GM21526 (cell line): ENCODE measurements around the gene FSTL4.

Source experiments
- ATAC-seq: cut with Tn5 transposase; IDR thresholded peaks from one replicate; pipeline ENCODE4 v1.9.1; 2021; ENCODE audit warnings: moderate library complexity; ENCODE audit not compliant: unreplicated experiment, low FRiP score

Gene FSTL4

GRCh38 chr5:133372293-133372937 lies 239.9 kb downstream of the FSTL4 start:
- ATAC-seq: no peak

- no peak for ATAC-seq
Measured at GRCh38 chr5:133371371-133372155, 240.8 kb downstream of the FSTL4 start.

GRCh38 chr5:133370904-133371303 lies 241.4 kb downstream of the FSTL4 start:
- ATAC-seq: no peak

- no peak for ATAC-seq
Measured at GRCh38 chr5:133370036-133370831, 242.1 kb downstream of the FSTL4 start.

- no peak for ATAC-seq
Measured at GRCh38 chr5:133368916-133369783, 243.2 kb downstream of the FSTL4 start.

GRCh38 chr5:133367984-133368383 lies 244.4 kb downstream of the FSTL4 start:
- no peak for ATAC-seq

GRCh38 chr5:133367071-133367786 lies 245.1 kb downstream of the FSTL4 start:
- no peak for ATAC-seq

GRCh38 chr5:133366438-133366837 lies 245.9 kb downstream of the FSTL4 start:
- ATAC-seq: no peak

GRCh38 chr5:133365738-133366137 lies 246.6 kb downstream of the FSTL4 start:
- ATAC-seq: no peak

- no peak for ATAC-seq
Measured at GRCh38 chr5:133364936-133365707, 247.2 kb downstream of the FSTL4 start.

- ATAC-seq: no peak
Measured at GRCh38 chr5:133363807-133364587, 248.3 kb downstream of the FSTL4 start.

- ATAC-seq: no peak
Measured at GRCh38 chr5:133362438-133362837, 249.9 kb downstream of the FSTL4 start.

- ATAC-seq: no peak
Measured at GRCh38 chr5:133361922-133362321, 250.4 kb downstream of the FSTL4 start.

GRCh38 chr5:133360693-133361472 lies 251.5 kb downstream of the FSTL4 start:
- no peak for ATAC-seq

GRCh38 chr5:133359861-133360260 lies 252.5 kb downstream of the FSTL4 start:
- ATAC-seq: no peak

GRCh38 chr5:133358271-133358670 lies 254.1 kb downstream of the FSTL4 start:
- no peak for ATAC-seq

GRCh38 chr5:133357758-133358157 lies 254.6 kb downstream of the FSTL4 start:
- no peak for ATAC-seq
